HCT116 (cell line): Measurements from ENCODE around the gene CNN2.

Experiments
- CTCF ChIP-seq, 3 experiments: fragments of 200-600 bp in 1 of 3; sonication (generic) in 1 of 3; IDR thresholded peaks in 2 of 3; conservative IDR thresholded peaks in 1 of 3; 2 replicates each; pipeline ENCODE4 v1.5.1; 2012 to 2017; ENCODE audit warnings: low read depth in 2 of 3, low read length in 2 of 3, antibody characterized with exemption in 1 of 3, borderline replicate concordance in 1 of 3, control low read depth in 1 of 3, mild to moderate bottlenecking in 1 of 3, mixed read lengths in 1 of 3, mixed run types in 1 of 3, moderate library complexity in 1 of 3; ENCODE audit not compliant: insufficient read depth in 1 of 3
- EGR1 ChIP-seq: IDR thresholded peaks from 2 replicates; pipeline ENCODE4 v1.6.1; 2012; ENCODE audit warnings: low read depth
- EZH2 ChIP-seq: fragments of 200-600 bp; sonication (generic); IDR thresholded peaks from 2 replicates; pipeline ENCODE4 v1.6.1; 2017; ENCODE audit warnings: antibody characterized with exemption, mixed run types
- JUND ChIP-seq: IDR thresholded peaks from 2 replicates; pipeline ENCODE4 v1.6.1; 2012
- POLR2A ChIP-seq: IDR thresholded peaks from 2 replicates; pipeline ENCODE4 v1.7.0; 2011; ENCODE audit warnings: borderline replicate concordance; ENCODE audit not compliant: insufficient read depth, insufficient read length; ENCODE audit errors: extremely low read depth
- POLR2AphosphoS5 ChIP-seq: IDR thresholded peaks from 2 replicates; pipeline ENCODE4 v1.6.1; 2011; ENCODE audit warnings: mild to moderate bottlenecking, low read depth, low read length, moderate library complexity
- RAD21 ChIP-seq: IDR thresholded peaks from 2 replicates; pipeline ENCODE4 v1.6.1; 2012; ENCODE audit warnings: low read depth, mild to moderate bottlenecking
- SIN3A ChIP-seq: IDR thresholded peaks from 2 replicates; pipeline ENCODE4 v1.6.1; 2012; ENCODE audit warnings: low read depth
- SRF ChIP-seq: IDR thresholded peaks from 2 replicates; pipeline ENCODE4 v1.6.1; 2012; ENCODE audit warnings: low read depth
- TCF7L2 ChIP-seq: IDR thresholded peaks from 2 replicates; pipeline ENCODE4 v1.7.0; 2011; ENCODE audit warnings: borderline replicate concordance, inconsistent platforms; ENCODE audit not compliant: insufficient read depth, insufficient read length; ENCODE audit errors: extremely low read depth
- YY1 ChIP-seq: IDR thresholded peaks from 2 replicates; pipeline ENCODE4 v1.6.1; 2011; ENCODE audit warnings: low read length, low read depth, moderate library complexity, mild to moderate bottlenecking; ENCODE audit not compliant: insufficient replicate concordance; ENCODE audit errors: extremely low read depth
- ZBTB33 ChIP-seq: IDR thresholded peaks from 2 replicates; pipeline ENCODE4 v1.6.1; 2011; ENCODE audit warnings: mild to moderate bottlenecking, low read length, moderate library complexity; ENCODE audit not compliant: insufficient replicate concordance; ENCODE audit errors: extremely low read depth
- ZNF274 ChIP-seq: fragments of 200-500 bp; sonication (Bioruptor generic); IDR thresholded peaks from 2 replicates; pipeline ENCODE4 v1.6.1; 2014; ENCODE audit warnings: mild to moderate bottlenecking, low read depth, low read length, inconsistent platforms

- no peak for TF ChIP-seq YY1
- no peak for TF ChIP-seq SIN3A
- no peak for TF ChIP-seq CTCF (IDR thresholded peaks at IDR 0.05 in 2 of 3, conservative IDR thresholded peaks at IDR 0.05 in 1 of 3; ENCODE audit: borderline replicate concordance in 1 of 3, insufficient read depth in 1 of 3, low read depth in 2 of 3, low read length in 2 of 3)
- TF ChIP-seq JUND: no peak
- TF ChIP-seq POLR2A: no peak
- no peak for TF ChIP-seq ZNF274
- no peak for TF ChIP-seq EZH2
- TF ChIP-seq POLR2AphosphoS5: no peak
- no peak for TF ChIP-seq RAD21
- no peak for TF ChIP-seq SRF
- no peak for TF ChIP-seq EGR1
- TF ChIP-seq TCF7L2: no peak
- no peak for TF ChIP-seq ZBTB33
Measured at GRCh38 chr19:990119-990571, 36.3 kb upstream of the CNN2 start.
